ENCODE data around the gene OR8J1. TPM values are rescaled to one million over a fixed set of nuclear protein-coding genes. Genes with fewer than 3 reads are reported as not detected.

OR8J1 gene
- total and polyA plus RNA-seq, 2 experiments from 2014 or later, result not detected

GRCh38 chr11:56404393-56404792 is 50.3 kb downstream of the OR8J1 start:
- DNase-seq (ENCODE audit: low read depth in 1 of 2, low spot score in 1 of 2), result no peak
- H3K36me3 ChIP-seq, result no peaks in the 10 kb centered on the region
- H3K27me3 ChIP-seq, result no peaks in the 10 kb centered on the region
- TF ChIP-seq CTCF (IDR thresholded peaks at IDR 0.05; ENCODE audit: low read depth, low read length), result no peak
- no peak overlapping the region for H3K4me3 ChIP-seq
- H3K9me3 ChIP-seq (ENCODE audit: low read depth), result no peaks in the 10 kb centered on the region
- H3K4me1 ChIP-seq (ENCODE audit: low read depth), result no peaks in the 10 kb centered on the region
- no peak overlapping the region for H3K27ac ChIP-seq

GRCh38 chr11:56410801-56411200 is 56.7 kb downstream of the OR8J1 start:
- Histone ChIP-seq H3K27me3 (no peaks in the 10 kb centered on the region), H3K4me1 (ENCODE audit: low read depth) (no peaks in the 10 kb centered on the region), H3K36me3 (no peaks in the 10 kb centered on the region), H3K4me3 (no peak overlapping the region), H3K27ac (no peak overlapping the region), H3K9me3 (ENCODE audit: low read depth) (no peaks in the 10 kb centered on the region)
- DNase-seq (ENCODE audit: low read depth in 1 of 2, low spot score in 1 of 2), result no peak
- no peak for TF ChIP-seq CTCF (IDR thresholded peaks at IDR 0.05; ENCODE audit: low read depth, low read length)

Other genes with a start within 250 kb of the OR8J1 start
- not detected in 2 replicates for gene OR8H3, start 231.9 kb upstream of the OR8J1 start, total RNA-seq
- gene OR8H3, start 231.9 kb upstream of the OR8J1 start, polyA plus RNA-seq, result not detected in 2 replicates
- not detected in 2 replicates for gene OR8J3, start 214.1 kb upstream of the OR8J1 start, total RNA-seq
- not detected in 2 replicates for gene OR8J3, start 214.1 kb upstream of the OR8J1 start, polyA plus RNA-seq
- not detected in 2 replicates for gene OR8K5, start 194.0 kb upstream of the OR8J1 start, total RNA-seq
- gene OR8K5, start 194.0 kb upstream of the OR8J1 start, polyA plus RNA-seq, result not detected in 2 replicates
- gene OR5J2, start 177.7 kb upstream of the OR8J1 start, total RNA-seq, result not detected in 2 replicates
- not detected in 2 replicates for gene OR5J2, start 177.7 kb upstream of the OR8J1 start, polyA plus RNA-seq
- not detected in 2 replicates for gene OR5T2, start 120.0 kb upstream of the OR8J1 start, total RNA-seq
- gene OR5T2, start 120.0 kb upstream of the OR8J1 start, polyA plus RNA-seq, result not detected in 2 replicates
- not detected in 2 replicates for gene OR5T3, start 102.0 kb upstream of the OR8J1 start, total RNA-seq
- not detected in 2 replicates for gene OR5T3, start 102.0 kb upstream of the OR8J1 start, polyA plus RNA-seq
- gene OR5T1, start 80.1 kb upstream of the OR8J1 start, total RNA-seq, result not detected in 2 replicates
- not detected in 2 replicates for gene OR5T1, start 80.1 kb upstream of the OR8J1 start, polyA plus RNA-seq
- not detected in 2 replicates for gene OR8H1, start 62.0 kb upstream of the OR8J1 start, total RNA-seq
- gene OR8H1, start 62.0 kb upstream of the OR8J1 start, polyA plus RNA-seq, result not detected in 2 replicates
- gene OR8K3, start 39.1 kb upstream of the OR8J1 start, total RNA-seq, result not detected in 2 replicates
- gene OR8K3, start 39.1 kb upstream of the OR8J1 start, polyA plus RNA-seq, result not detected in 2 replicates
- not detected in 2 replicates for gene OR8K1, start 8.3 kb upstream of the OR8J1 start, total RNA-seq
- not detected in 2 replicates for gene OR8K1, start 8.3 kb upstream of the OR8J1 start, polyA plus RNA-seq
- not detected in 2 replicates for gene OR8U1, start 21.3 kb downstream of the OR8J1 start, total RNA-seq
- gene OR8U1, start 21.3 kb downstream of the OR8J1 start, polyA plus RNA-seq, result not detected in 2 replicates
- not detected in 2 replicates for gene OR5AL1, start 58.4 kb downstream of the OR8J1 start, total RNA-seq
- not detected in 2 replicates for gene OR5AL1, start 58.4 kb downstream of the OR8J1 start, polyA plus RNA-seq
- gene OR5M3, start 119.1 kb downstream of the OR8J1 start, total RNA-seq, result not detected in 2 replicates
- gene OR5M3, start 119.1 kb downstream of the OR8J1 start, polyA plus RNA-seq, result not detected in 2 replicates
- not detected in 2 replicates for gene OR5M8, start 137.1 kb downstream of the OR8J1 start, total RNA-seq
- gene OR5M8, start 137.1 kb downstream of the OR8J1 start, polyA plus RNA-seq, result not detected in 2 replicates
- gene OR5M11, start 189.0 kb downstream of the OR8J1 start, total RNA-seq, result not detected in 2 replicates
- not detected in 2 replicates for gene OR5M11, start 189.0 kb downstream of the OR8J1 start, polyA plus RNA-seq
- gene OR5M10, start 223.4 kb downstream of the OR8J1 start, total RNA-seq, result not detected in 2 replicates
- not detected in 2 replicates for gene OR5M10, start 223.4 kb downstream of the OR8J1 start, polyA plus RNA-seq

Measured in cardiac muscle cell (in vitro differentiated cells and primary cell).